HEK293 (cell line): Measurements from ENCODE around the gene PSD2.

Source experiments
- CTCF ChIA-PET: fragments of 350-600 bp; formaldehyde crosslinking; extraction: SDS; loops from one replicate; lab custom pipeline; 2021; ENCODE audit warnings: antibody characterized with exemption; lab: Yijun Ruan, JAX
- POLR2A ChIA-PET: fragments of 300-600 bp; formaldehyde crosslinking; extraction: SDS; loops from one replicate; lab custom pipeline; 2020; ENCODE audit warnings: antibody characterized with exemption, inconsistent platforms; lab: Yijun Ruan, JAX
- H3K27ac ChIP-seq: fragments of 200-500 bp; sonication (Bioruptor generic); 2 replicates; pipeline ENCODE4 v1.5.1; 2014; ENCODE audit warnings: low read depth, low read length, control low read depth, inconsistent platforms; ENCODE audit errors: extremely low read depth
- H3K36me3 ChIP-seq, 2 experiments: fragments of 200-500 bp in 1 of 2; sonication (Bioruptor generic) in 1 of 2; 1 replicate in 1 of 2; 2 replicates in 1 of 2; pipeline ENCODE4 v1.5.1; 2014 to 2017; ENCODE audit warnings: inconsistent platforms in 2 of 2, low read length in 2 of 2; ENCODE audit not compliant: control insufficient read depth in 2 of 2, insufficient read depth in 1 of 2
- H3K4me1 ChIP-seq: fragments of 200-500 bp; sonication (Bioruptor generic); 2 replicates; pipeline ENCODE4 v1.5.1; 2014; ENCODE audit warnings: mild to moderate bottlenecking, low read length, inconsistent platforms; ENCODE audit not compliant: control insufficient read depth, insufficient read depth
- H3K4me3 ChIP-seq: 2 replicates; pipeline ENCODE4 v1.5.1; 2011; ENCODE audit warnings: low read depth, mild to moderate bottlenecking, control low read depth, low read length, moderate library complexity
- H3K9me3 ChIP-seq: fragments of 200-500 bp; sonication (Bioruptor generic); 2 replicates; pipeline ENCODE4 v1.5.1; 2014; ENCODE audit warnings: low read depth, low read length, inconsistent platforms; ENCODE audit not compliant: control insufficient read depth, insufficient read depth
- EGR2 ChIP-seq: fragments of 450-650 bp; formaldehyde crosslinking; IDR thresholded peaks from 2 replicates; pipeline ENCODE4 v1.5.1; 2016; ENCODE audit warnings: low read depth, missing biosample characterization, missing genetic modification characterization
- FEZF1 ChIP-seq: fragments of 450-650 bp; formaldehyde crosslinking; IDR thresholded peaks from 2 replicates; pipeline ENCODE4 v1.5.1; 2016; ENCODE audit warnings: missing biosample characterization, missing genetic modification characterization
- KLF1 ChIP-seq: fragments of 450-650 bp; formaldehyde crosslinking; IDR thresholded peaks from 2 replicates; pipeline ENCODE4 v1.5.1; 2016; ENCODE audit warnings: missing biosample characterization, missing genetic modification characterization
- PRDM1 ChIP-seq: fragments of 450-650 bp; formaldehyde crosslinking; IDR thresholded peaks from 2 replicates; pipeline ENCODE4; 2016; ENCODE audit warnings: missing biosample characterization, missing genetic modification characterization
- SP2 ChIP-seq: fragments of 450-650 bp; formaldehyde crosslinking; IDR thresholded peaks from 2 replicates; pipeline ENCODE4 v1.5.1; 2016; ENCODE audit warnings: missing biosample characterization, missing genetic modification characterization
- SP3 ChIP-seq: fragments of 450-650 bp; formaldehyde crosslinking; IDR thresholded peaks from 2 replicates; pipeline ENCODE4 v1.5.1; 2016; ENCODE audit warnings: missing biosample characterization, missing genetic modification characterization
- TCF7L2 ChIP-seq: IDR thresholded peaks from 2 replicates; pipeline ENCODE4 v1.6.1; 2011; ENCODE audit warnings: low read depth, mild to moderate bottlenecking, inconsistent platforms, low read length, moderate library complexity, borderline replicate concordance
- ZFHX2 ChIP-seq: fragments of 450-650 bp; formaldehyde crosslinking; conservative IDR thresholded peaks from 2 replicates; pipeline ENCODE4 v1.5.1; 2016; ENCODE audit warnings: missing biosample characterization, missing genetic modification characterization
- ZNF10 ChIP-seq: fragments of 450-650 bp; formaldehyde crosslinking; IDR thresholded peaks from 2 replicates; pipeline ENCODE4 v1.5.1; 2017; ENCODE audit warnings: missing biosample characterization, missing genetic modification characterization
- ZNF112 ChIP-seq: fragments of 450-650 bp; formaldehyde crosslinking; IDR thresholded peaks from 2 replicates; pipeline ENCODE4 v1.5.0; 2017; ENCODE audit warnings: missing biosample characterization, missing genetic modification characterization
- ZNF132 ChIP-seq: fragments of 450-650 bp; formaldehyde crosslinking; IDR thresholded peaks from 2 replicates; pipeline ENCODE4 v1.5.1; 2017; ENCODE audit warnings: missing biosample characterization, missing genetic modification characterization, borderline replicate concordance
- ZNF155 ChIP-seq: fragments of 450-650 bp; formaldehyde crosslinking; IDR thresholded peaks from 2 replicates; pipeline ENCODE4 v1.5.1; 2016; ENCODE audit warnings: missing biosample characterization, missing genetic modification characterization
- ZNF214 ChIP-seq: fragments of 450-650 bp; formaldehyde crosslinking; IDR thresholded peaks from 2 replicates; pipeline ENCODE4 v1.5.1; 2017; ENCODE audit warnings: missing biosample characterization, mild to moderate bottlenecking, missing genetic modification characterization, borderline replicate concordance
- ZNF501 ChIP-seq: fragments of 450-650 bp; formaldehyde crosslinking; IDR thresholded peaks from 2 replicates; pipeline ENCODE4 v1.5.1; 2016; ENCODE audit warnings: missing biosample characterization, missing genetic modification characterization
- ZNF521 ChIP-seq: fragments of 450-650 bp; formaldehyde crosslinking; IDR thresholded peaks from 2 replicates; pipeline ENCODE4 v1.5.1; 2017; ENCODE audit warnings: missing biosample characterization, mild to moderate bottlenecking, missing genetic modification characterization
- ZNF530 ChIP-seq: fragments of 450-650 bp; formaldehyde crosslinking; IDR thresholded peaks from 2 replicates; pipeline ENCODE4 v1.5.1; 2016; ENCODE audit warnings: low read depth, missing biosample characterization, missing genetic modification characterization
- ZNF558 ChIP-seq: fragments of 450-650 bp; formaldehyde crosslinking; IDR thresholded peaks from 2 replicates; pipeline ENCODE4 v1.5.1; 2016; ENCODE audit warnings: missing biosample characterization, missing genetic modification characterization
- ZNF596 ChIP-seq: fragments of 450-650 bp; IDR thresholded peaks from 2 replicates; pipeline ENCODE4 v1.5.0; 2018; ENCODE audit warnings: missing biosample characterization, mild to moderate bottlenecking, missing genetic modification characterization, moderate library complexity
- ZNF610 ChIP-seq: fragments of 450-650 bp; formaldehyde crosslinking; IDR thresholded peaks from 2 replicates; pipeline ENCODE4 v1.5.1; 2016; ENCODE audit warnings: missing biosample characterization, missing genetic modification characterization, borderline replicate concordance
- ZNF626 ChIP-seq: fragments of 450-650 bp; sonication (Bioruptor Pico); formaldehyde crosslinking; IDR thresholded peaks from 2 replicates; pipeline ENCODE4 v1.5.1; 2018; ENCODE audit warnings: missing biosample characterization, missing genetic modification characterization, inconsistent platforms
- ZNF664 ChIP-seq: fragments of 450-650 bp; formaldehyde crosslinking; IDR thresholded peaks from 2 replicates; pipeline ENCODE4 v1.5.1; 2016; ENCODE audit warnings: missing biosample characterization, missing genetic modification characterization
- ZNF707 ChIP-seq: fragments of 450-650 bp; formaldehyde crosslinking; IDR thresholded peaks from 2 replicates; pipeline ENCODE4 v1.5.1; 2016; ENCODE audit warnings: missing biosample characterization, missing genetic modification characterization
- ZNF76 ChIP-seq: fragments of 450-650 bp; formaldehyde crosslinking; IDR thresholded peaks from 2 replicates; pipeline ENCODE4; 2016; ENCODE audit warnings: low read depth, missing biosample characterization, missing genetic modification characterization, borderline replicate concordance
- ZNF776 ChIP-seq: fragments of 450-650 bp; formaldehyde crosslinking; IDR thresholded peaks from 2 replicates; pipeline ENCODE4 v1.5.0; 2017; ENCODE audit warnings: missing biosample characterization, missing genetic modification characterization, borderline replicate concordance
- ZSCAN30 ChIP-seq: fragments of 450-650 bp; IDR thresholded peaks from 2 replicates; pipeline ENCODE4 v1.5.1; 2018; ENCODE audit warnings: missing biosample characterization, mild to moderate bottlenecking, missing genetic modification characterization, moderate library complexity
- ZXDB ChIP-seq: fragments of 450-650 bp; formaldehyde crosslinking; IDR thresholded peaks from 2 replicates; pipeline ENCODE4 v1.5.1; 2016; ENCODE audit warnings: missing biosample characterization, missing genetic modification characterization
- TF ChIP-seq, protein P1 (sequence below): fragments of 450-650 bp; formaldehyde crosslinking; optimal IDR thresholded peaks from 2 replicates; pipeline ENCODE3; 2016; ENCODE audit warnings: missing biosample characterization, mild to moderate bottlenecking, missing genetic modification characterization
- TF ChIP-seq, protein P2 (sequence below): fragments of 450-650 bp; formaldehyde crosslinking; IDR thresholded peaks from 2 replicates; pipeline ENCODE4 v1.5.1; 2016; ENCODE audit warnings: missing biosample characterization, missing genetic modification characterization
- TF ChIP-seq, protein P3 (sequence below): fragments of 450-650 bp; formaldehyde crosslinking; IDR thresholded peaks from 2 replicates; pipeline ENCODE4 v1.5.1; 2017; ENCODE audit warnings: missing biosample characterization, missing genetic modification characterization
- TF ChIP-seq, protein P4 (sequence below): fragments of 450-650 bp; formaldehyde crosslinking; IDR thresholded peaks from 2 replicates; pipeline ENCODE4 v1.5.1; 2016; ENCODE audit warnings: missing biosample characterization, missing genetic modification characterization
- TF ChIP-seq, protein P5 (sequence below): fragments of 450-650 bp; formaldehyde crosslinking; IDR thresholded peaks from 2 replicates; pipeline ENCODE4 v1.5.1; 2017; ENCODE audit warnings: missing biosample characterization, missing genetic modification characterization

PSD2 gene

DNA sequence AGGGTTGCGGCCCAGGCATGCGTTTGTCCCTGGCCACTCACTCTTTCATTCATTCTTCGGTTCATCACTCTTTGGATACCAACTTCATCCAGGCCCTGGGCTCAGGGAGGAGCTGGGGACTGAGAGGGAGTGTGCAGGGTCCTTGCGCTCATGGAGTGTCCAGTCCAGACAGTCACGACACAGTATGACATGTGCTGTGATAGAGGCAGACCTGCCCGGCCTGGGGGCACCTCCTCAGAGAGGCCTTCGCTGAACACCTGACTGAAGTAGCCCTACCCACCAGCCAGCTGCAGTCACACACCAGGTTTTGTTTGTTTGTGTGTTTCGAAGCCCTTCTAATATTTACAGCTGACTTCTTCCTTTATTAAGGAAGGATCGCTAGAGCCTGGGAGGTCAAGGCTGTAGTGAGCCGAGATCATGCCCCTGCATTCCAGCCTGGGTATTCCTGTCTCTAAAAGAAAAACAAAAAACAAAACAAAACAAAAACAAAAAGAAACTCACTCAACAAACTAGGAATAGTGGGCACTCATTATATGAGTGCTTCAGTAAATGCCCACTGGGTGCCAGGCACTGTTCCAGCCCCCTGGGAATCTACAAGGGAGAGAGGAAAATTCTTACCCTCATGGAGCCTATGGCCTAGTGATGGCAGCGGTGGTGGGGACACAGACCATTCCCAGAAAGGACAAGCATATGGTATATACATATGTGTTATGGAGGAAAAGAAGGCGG, 6.3 kb upstream of the PSD2 start:
- no peaks in the 10 kb centered on the region for H3K4me1 ChIP-seq

DNA sequence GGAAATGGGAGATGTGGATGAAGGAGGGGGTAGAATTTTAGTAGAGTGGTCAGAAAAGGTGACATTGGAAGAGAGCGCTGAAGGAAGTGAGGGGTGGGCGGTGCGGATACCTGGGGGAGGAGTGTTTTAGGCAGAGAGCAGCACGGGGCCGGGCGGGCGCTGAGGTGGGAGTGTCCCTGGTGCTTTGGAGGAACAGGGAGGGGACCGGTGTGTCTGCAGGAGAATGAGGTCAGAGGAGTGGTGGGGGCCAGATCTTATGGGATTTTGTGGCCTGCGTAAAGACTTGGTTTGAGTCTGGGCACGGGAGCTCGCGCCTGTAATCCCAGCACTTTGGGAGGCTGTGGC, 5.8 kb upstream of the PSD2 start:
- no peaks in the 10 kb centered on the region for H3K4me1 ChIP-seq
- TF ChIP-seq ZXDB (tag by site-specific recombination) = no peak
- peak; percentile 87 for TF ChIP-seq KLF1 (tag by site-specific recombination)
- TF ChIP-seq, protein P1, sequence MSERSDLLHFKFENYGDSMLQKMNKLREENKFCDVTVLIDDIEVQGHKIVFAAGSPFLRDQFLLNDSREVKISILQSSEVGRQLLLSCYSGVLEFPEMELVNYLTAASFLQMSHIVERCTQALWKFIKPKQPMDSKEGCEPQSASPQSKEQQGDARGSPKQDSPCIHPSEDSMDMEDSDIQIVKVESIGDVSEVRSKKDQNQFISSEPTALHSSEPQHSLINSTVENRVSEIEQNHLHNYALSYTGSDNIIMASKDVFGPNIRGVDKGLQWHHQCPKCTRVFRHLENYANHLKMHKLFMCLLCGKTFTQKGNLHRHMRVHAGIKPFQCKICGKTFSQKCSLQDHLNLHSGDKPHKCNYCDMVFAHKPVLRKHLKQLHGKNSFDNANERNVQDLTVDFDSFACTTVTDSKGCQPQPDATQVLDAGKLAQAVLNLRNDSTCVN (tag by site-specific recombination) = no peak
- TF ChIP-seq ZFHX2 (tag by site-specific recombination) = peak; percentile 60
- TF ChIP-seq ZNF558 (tag by site-specific recombination) = no peak
- peak; percentile 19; the same call in 1 of the 2 replicates for TF ChIP-seq SP2 (tag by site-specific recombination)
- TF ChIP-seq ZNF610 (tag by site-specific recombination) = no peak
- TF ChIP-seq ZNF501 = no peak
- no peak for TF ChIP-seq ZNF112 (tag by site-specific recombination)
- TF ChIP-seq ZNF132 (tag by site-specific recombination) = no peak
- TF ChIP-seq, protein P2, sequence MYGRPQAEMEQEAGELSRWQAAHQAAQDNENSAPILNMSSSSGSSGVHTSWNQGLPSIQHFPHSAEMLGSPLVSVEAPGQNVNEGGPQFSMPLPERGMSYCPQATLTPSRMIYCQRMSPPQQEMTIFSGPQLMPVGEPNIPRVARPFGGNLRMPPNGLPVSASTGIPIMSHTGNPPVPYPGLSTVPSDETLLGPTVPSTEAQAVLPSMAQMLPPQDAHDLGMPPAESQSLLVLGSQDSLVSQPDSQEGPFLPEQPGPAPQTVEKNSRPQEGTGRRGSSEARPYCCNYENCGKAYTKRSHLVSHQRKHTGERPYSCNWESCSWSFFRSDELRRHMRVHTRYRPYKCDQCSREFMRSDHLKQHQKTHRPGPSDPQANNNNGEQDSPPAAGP (tag by site-specific recombination) = peak; percentile 85
- no peak for TF ChIP-seq SP3 (tag by site-specific recombination)
- TF ChIP-seq ZNF10 (tag by site-specific recombination) = no peak
- peak; percentile 80 for TF ChIP-seq EGR2 (tag by site-specific recombination)
- no peak for TF ChIP-seq ZNF155 (tag by site-specific recombination)
- TF ChIP-seq, protein P3, sequence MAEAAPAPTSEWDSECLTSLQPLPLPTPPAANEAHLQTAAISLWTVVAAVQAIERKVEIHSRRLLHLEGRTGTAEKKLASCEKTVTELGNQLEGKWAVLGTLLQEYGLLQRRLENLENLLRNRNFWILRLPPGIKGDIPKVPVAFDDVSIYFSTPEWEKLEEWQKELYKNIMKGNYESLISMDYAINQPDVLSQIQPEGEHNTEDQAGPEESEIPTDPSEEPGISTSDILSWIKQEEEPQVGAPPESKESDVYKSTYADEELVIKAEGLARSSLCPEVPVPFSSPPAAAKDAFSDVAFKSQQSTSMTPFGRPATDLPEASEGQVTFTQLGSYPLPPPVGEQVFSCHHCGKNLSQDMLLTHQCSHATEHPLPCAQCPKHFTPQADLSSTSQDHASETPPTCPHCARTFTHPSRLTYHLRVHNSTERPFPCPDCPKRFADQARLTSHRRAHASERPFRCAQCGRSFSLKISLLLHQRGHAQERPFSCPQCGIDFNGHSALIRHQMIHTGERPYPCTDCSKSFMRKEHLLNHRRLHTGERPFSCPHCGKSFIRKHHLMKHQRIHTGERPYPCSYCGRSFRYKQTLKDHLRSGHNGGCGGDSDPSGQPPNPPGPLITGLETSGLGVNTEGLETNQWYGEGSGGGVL (tag by site-specific recombination) = 0 out of 2 replicates have a peak, but pooled peaks have one; percentile 28
- H3K9me3 ChIP-seq = no peaks in the 10 kb centered on the region
- H3K36me3 ChIP-seq = no peaks in the 10 kb centered on the region
- POLR2A ChIA-PET = no interaction called here
- H3K4me3 ChIP-seq = no peak overlapping the region
- CTCF ChIA-PET = interaction anchor here (0.9 to 5.1 kb wide), 5 partner anchors 14 to 179 kb away, joined by 3 to 214 read pairs (median 32); no protein-coding TSS in a partner anchor
- no peak overlapping the region for H3K27ac ChIP-seq

More for the DNA sequence above, 6.3 kb upstream of the PSD2 start:
- TF ChIP-seq ZNF776 (tag by site-specific recombination) (no peak), TCF7L2 (no peak), ZNF521 (tag by site-specific recombination) (no peak), ZNF707 (tag by site-specific recombination) (no peak), ZNF530 (tag by site-specific recombination) (no peak), ZSCAN30 (tag by site-specific recombination) (no peak), ZNF596 (tag by site-specific recombination) (no peak), ZXDB (tag by site-specific recombination) (no peak), ZNF214 (tag by site-specific recombination) (no peak), ZNF626 (no peak), ZNF76 (tag by site-specific recombination) (no peak), FEZF1 (tag by site-specific recombination) (no peak), ZNF664 (no peak), EGR2 (tag by site-specific recombination) (no peak), KLF1 (tag by site-specific recombination) (no peak), PRDM1 (tag by site-specific recombination) (no peak)
- TF ChIP-seq, protein P4, sequence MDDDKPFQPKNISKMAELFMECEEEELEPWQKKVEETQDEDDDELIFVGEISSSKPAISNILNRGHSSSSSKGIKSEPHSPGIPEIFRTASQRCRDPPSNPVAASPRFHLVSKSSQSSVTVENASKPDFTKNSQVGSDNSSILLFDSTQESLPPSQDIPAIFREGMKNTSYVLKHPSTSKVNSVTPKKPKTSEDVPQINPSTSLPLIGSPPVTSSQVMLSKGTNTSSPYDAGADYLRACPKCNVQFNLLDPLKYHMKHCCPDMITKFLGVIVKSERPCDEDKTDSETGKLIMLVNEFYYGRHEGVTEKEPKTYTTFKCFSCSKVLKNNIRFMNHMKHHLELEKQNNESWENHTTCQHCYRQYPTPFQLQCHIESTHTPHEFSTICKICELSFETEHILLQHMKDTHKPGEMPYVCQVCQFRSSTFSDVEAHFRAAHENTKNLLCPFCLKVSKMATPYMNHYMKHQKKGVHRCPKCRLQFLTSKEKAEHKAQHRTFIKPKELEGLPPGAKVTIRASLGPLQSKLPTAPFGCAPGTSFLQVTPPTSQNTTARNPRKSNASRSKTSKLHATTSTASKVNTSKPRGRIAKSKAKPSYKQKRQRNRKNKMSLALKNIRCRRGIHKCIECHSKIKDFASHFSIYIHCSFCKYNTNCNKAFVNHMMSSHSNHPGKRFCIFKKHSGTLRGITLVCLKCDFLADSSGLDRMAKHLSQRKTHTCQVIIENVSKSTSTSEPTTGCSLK (tag by site-specific recombination) = no peak
- TF ChIP-seq, protein P5, sequence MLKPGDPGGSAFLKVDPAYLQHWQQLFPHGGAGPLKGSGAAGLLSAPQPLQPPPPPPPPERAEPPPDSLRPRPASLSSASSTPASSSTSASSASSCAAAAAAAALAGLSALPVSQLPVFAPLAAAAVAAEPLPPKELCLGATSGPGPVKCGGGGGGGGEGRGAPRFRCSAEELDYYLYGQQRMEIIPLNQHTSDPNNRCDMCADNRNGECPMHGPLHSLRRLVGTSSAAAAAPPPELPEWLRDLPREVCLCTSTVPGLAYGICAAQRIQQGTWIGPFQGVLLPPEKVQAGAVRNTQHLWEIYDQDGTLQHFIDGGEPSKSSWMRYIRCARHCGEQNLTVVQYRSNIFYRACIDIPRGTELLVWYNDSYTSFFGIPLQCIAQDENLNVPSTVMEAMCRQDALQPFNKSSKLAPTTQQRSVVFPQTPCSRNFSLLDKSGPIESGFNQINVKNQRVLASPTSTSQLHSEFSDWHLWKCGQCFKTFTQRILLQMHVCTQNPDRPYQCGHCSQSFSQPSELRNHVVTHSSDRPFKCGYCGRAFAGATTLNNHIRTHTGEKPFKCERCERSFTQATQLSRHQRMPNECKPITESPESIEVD (tag by site-specific recombination) = no peak
- Histone ChIP-seq H3K9me3 (no peaks in the 10 kb centered on the region), H3K27ac (no peak overlapping the region), H3K36me3 (no peaks in the 10 kb centered on the region), H3K4me3 (no peak overlapping the region)
- ChIA-PET POLR2A (no interaction called here), CTCF (interaction anchor here (0.6 to 5.1 kb wide), 10 partner anchors 8 to 559 kb away, joined by 3 to 214 read pairs (median 12); partner anchors contain the start of gene PSD2)
